NOMO-1 treated with dmso at 0.1 percent for 144 hours (cell line): ENCODE data around the gene FOXC2.

Experiments used
- DNase-seq: peaks from one replicate; lab custom pipeline; 2025; ENCODE audit not compliant: unreplicated experiment; lab: John Stamatoyannopoulos, UW

The FOXC2 gene

DNA sequence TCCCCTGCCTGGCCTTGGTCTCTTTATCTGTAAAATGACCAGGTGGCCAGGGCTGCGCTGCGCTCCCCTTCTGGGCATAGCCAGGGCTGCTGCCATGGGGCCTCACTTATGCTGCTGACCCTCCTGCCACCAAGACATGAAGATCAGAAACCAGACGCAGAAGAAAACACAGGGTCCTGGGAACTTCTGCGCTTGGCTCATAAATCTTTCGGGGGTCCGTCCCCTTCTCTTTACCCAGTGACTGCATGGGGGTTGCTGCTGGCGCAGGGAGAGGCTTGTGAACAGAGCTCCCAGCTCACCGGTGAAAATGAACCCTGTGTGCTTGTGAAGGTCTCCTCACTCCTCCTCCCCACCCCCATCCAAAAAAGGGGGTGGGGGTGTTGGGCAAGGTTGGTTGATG is 6.0 kb downstream of the FOXC2 start:
- no peak for DNase-seq

DNA sequence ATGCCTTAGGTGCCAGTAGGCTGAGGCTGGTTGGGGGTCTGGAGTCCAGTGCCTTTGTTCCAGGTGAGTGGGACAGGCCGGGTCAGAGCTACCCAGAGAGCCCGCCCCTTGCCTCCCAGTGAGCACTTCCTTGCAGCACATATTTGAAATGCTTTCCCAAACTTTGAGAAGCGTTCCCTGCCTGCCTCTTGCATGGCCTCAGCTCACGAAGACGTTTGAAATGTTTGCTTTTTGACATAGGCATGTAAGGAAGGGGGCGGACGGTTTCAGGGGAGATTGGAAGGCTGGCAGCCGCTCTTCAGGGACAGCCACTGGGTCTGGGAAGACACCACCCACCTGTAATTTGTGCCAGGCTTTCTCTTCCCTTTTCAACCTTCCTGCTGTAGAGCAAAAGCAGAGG is 6.6 kb downstream of the FOXC2 start:
- DNase-seq = no peak

DNA sequence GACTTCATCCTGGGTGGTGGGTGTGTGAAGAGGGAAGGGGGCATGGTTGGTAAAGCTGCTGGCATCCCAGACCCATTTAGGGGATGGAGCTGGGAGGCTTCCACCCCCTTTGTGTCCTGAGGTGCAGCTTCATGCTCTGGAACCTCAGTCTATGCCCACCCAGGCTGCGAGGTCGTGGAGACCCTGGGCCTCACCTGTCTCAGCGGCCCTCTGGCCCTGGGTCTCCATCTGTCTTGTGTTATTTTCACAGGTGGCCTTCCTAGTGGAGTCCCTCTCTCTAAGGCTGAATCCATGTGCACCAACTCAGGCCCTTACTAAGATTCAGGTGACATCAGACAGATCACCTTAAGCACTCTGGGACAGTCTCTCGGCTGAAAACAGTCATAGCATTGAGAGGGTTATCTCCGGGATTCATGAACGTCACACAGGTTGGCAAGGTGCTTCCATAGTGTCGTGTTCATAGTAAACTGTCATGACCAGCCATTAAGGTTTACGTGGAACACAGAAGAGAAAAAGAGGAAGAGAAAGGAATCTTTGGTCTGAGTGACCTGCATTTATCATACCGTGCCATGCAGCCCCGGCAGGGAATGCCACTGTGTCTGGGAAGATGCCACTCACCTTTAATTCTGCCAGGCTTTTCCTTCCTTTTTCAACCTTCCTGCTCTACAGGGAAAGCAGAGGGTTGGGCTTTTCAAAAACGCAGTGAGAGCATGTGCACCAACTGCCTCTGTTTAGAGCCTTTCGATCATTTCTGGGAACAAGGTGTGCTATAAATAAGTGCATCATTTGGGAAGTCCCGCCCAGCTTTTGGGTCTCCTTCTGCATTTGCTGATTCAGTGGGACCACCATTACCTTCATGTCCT is 7.2 kb downstream of the FOXC2 start:
- no peak for DNase-seq

DNA sequence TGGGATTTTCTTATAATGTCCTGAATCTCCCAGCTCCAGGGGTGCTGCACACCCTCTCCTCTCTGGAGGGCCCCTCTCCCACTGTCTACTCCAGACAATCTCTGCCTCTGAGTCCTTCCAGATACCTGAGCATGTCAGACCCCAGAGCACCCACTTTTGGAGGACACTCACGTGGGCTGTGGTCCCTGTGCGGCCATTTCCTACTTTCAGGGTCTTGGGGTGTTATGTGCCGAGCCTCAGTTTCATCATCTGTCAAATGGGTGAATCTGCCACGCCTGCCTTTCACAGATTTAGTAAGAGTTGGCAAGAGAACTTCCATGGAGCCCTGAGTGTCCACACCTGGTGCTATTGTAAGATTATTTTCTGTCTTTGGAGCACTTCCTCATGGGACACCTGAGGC is 8.0 kb downstream of the FOXC2 start:
- DNase-seq = no peak

DNA sequence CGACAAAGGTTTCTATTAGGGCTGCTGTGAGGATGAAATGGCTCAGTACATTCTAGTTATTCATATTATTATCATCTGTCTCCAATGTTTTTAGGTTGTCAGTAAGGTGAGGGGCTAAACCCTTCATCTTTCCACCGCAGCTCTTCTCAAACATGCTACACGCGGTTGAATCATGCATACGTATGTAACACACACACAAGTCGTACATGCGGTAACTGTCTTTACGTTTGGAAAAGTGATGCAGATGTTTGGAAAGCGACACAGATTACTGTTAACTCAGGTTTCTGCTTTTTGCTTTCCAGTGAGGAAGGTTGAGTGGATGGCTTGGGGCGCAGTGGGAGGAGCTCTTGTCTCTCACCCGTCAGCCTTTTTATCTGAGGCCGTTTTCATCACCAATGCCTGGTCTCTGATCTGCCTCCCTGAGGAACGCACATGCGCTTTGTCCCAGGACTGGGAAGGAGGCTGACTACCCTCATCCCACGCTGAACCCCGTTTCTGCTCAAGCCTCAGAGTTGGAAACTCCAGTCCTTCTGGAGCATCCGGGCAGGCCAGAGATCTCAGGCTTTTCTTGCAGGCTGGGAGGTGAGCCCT is 8.6 kb downstream of the FOXC2 start:
- DNase-seq = no peak

DNA sequence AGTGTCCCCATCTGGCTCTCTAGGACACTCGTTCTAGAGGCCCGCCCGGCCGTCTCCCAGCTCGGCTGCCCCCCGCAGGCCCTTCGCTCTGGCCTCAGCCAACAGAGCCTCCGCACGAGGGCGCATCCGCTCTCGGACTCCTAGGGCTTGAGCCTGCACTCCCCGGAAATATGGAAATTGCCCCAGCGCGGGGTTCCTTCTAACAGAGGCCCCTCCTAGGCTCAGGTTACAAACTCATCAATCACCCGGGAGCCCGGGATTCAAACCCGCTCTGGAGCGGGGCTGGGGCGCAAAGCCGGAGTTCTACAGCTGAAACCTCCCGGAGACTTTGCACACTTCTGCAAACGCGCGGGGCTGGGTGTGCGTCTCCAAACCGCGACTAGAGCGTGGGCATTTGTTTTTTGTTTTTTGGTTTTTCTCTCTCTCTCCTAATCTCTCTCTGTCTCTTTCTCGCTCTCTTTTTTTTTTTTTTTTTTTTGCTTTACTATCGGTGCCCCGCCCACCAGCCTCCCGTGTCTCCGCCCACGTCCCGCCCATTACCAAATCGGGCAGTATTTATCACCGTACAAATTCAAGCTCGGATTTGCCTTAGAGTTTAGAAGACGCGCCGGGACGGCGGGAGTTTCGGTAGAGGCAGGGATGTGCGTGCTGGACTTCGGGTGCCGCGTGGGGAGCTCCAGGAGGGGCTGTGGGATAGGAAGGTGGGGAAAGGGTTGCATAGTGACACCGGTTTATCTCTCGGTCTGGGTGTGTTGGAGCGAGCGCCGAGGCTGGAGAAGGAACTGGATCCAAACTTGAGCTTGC is 9.3 kb downstream of the FOXC2 start:
- DNase-seq = no peak

DNA sequence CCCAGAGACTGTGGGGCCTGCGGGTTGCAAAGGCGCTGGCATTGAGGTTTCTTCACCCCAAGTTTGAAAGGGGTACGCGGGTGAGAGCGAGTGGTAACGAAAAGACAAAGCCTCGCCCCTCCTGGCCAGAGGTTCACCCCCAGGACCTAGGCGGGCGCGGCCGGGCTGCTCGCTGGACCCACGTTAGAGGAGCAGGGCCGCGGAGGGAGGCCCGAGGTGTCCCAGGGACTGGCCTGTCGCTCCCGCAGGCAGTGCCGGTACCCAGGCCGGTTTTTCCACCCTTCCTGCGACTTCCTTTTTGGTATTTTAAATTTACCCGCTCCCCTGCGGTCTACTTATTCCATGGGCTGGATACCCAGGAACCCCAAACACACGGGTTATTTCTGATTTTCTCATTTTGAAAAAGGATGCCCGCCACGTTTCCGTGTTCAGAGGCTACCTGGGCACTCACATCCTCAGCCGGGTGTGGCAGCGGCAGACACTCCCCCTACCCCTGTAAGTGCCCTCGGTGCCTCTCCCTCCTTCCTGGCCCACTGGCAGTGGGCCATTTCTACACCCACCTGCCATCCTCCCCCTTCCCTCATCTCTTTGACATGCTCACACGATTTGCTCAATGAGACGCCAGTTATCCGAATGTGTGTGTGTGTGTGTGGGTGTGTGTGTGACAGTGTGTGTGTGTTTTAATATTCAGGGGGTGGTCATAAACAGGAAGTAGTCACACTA is 10.1 kb downstream of the FOXC2 start:
- DNase-seq = no peak

DNA sequence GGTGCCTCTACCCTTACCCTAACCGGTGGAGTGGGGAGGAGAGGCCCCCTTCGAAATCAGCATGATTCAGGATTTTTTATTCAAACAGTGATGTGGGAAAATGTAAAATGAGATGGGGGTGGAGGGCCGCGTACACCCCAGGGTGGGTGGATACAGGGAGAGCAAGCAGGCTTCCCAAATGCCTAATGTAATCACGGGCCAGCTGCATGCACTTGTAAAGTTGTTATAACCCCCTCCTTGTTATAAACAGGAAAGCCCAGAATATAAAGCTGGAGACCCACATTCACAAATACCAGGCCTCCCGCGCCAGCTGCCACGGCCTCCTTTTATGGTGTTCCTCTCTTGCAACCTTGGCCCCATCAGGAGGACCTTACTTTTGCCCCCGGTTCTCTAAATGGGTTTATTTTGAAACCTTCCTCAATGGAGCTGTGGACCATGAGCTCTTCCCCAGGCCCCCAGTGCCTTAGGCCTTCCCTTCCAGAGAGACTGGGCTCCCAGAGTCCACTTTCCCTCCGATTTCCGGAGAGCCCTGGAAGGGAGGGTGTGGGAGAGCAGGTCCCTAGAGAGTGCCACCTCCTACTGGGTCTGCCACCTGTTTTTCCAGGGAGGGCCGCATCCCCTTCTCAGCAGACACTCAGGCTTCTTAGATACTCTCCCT is 10.8 kb downstream of the FOXC2 start:
- no peak for DNase-seq

DNA sequence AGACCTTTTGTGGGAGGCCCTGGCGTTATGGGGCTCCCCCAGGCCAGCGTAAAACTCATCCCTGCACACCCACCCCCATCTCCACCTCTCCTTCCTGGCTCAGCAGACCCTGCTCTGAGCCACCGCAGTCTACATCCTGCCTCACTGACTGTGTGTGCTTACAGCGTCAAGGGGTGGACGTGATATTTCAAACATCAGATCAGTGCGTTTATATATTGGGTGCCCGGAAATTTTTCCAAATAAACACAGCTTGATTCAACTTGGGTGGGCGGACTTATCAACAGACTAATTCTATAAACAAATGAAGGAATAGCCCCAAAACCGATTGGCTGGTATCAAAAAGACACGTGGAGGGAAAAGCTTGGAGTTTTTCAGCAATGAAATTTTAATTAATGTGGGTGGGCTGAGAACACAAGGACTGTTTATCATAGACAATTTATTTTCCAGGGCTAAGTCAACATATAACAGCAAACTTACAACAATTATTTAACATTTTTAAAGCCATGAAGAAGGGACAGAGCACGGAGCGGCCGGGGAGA is 11.5 kb downstream of the FOXC2 start, which contains the start of gene FOXL1:
Gene FOXL1, plus strand, starts transcription at position 489 of the 539 bp plus-strand sequence. CDS start 175 bp downstream, outside the sequence.
- no peak for DNase-seq

DNA sequence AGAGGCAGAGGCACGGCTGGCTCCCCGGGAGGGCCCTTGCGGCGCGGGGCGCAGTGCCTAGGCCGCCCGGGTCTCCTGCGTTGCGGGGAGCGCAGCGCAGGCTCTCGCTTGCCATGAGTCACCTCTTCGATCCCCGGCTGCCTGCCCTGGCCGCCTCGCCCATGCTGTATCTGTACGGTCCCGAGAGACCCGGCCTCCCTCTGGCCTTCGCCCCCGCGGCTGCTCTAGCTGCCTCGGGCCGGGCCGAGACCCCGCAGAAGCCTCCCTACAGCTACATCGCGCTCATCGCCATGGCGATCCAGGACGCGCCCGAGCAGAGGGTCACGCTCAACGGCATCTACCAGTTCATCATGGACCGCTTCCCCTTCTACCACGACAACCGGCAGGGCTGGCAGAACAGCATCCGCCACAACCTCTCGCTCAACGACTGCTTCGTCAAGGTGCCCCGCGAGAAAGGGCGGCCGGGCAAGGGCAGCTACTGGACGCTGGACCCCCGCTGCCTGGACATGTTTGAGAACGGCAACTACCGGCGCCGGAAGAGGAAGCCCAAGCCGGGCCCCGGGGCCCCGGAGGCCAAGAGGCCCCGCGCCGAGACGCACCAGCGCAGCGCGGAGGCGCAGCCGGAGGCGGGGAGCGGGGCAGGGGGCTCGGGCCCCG is 12.1 kb downstream of the FOXC2 start:
- DNase-seq = no peak

DNA sequence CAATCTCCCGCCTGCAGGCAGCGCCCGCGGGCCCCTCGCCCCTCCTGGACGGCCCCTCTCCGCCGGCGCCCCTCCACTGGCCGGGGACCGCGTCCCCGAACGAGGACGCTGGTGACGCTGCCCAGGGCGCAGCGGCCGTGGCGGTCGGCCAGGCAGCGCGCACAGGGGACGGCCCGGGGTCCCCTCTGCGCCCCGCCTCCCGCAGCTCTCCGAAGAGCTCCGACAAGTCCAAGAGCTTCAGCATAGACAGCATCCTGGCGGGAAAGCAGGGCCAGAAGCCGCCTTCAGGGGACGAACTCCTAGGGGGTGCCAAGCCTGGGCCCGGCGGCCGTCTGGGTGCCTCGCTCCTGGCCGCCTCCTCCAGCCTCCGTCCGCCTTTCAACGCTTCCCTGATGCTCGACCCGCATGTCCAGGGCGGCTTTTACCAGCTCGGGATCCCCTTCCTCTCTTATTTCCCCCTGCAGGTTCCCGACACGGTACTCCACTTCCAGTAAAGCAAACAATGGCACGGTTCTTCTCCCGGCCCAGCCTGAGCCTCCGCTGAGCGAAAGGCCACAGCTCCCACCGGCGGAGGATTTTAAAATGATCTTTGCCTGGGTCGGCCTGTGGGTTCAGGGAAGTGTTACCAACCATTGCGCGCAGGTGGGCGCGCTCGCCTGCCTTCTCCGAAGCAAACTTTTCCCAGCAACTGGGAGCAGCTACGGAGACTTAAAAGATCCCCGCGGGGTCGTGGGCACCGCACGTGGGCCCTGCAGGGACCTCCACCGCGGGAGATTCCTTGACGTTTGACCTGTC is 12.8 kb downstream of the FOXC2 start:
- no peak for DNase-seq

DNA sequence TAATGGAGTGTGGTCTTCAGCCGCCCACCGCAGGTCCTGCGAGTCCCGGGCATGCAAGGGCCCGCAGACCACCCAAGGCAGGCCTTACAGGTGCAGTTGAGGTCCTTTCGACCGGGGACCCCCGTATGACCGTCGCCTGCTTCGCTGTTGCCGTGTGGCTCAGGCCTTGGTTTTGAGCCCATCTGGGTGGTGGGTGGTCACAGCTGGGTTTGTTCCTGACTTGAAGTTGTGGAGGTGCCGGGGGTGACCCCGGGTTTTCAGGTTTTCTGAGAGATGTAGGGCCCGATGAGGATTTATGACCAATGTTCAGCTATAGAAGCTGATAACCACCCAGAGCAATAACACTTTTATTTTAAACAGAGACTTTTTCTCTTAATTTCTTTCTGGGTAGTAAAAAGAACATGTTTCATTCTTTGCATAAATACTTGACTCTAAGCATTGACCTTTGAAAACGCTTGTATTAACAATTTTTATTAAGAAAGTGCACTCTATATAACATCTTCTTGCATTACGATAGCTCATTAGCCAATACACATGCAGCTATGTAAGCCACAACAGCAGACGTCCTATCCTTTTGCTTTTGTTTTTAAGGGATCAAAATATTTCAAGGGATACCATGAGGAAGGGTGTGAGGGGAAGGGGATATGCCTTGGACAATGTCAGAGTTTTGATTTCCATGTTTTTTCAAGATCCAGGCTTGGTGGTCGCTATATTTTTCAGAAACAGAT is 13.6 kb downstream of the FOXC2 start:
- DNase-seq = no peak

DNA sequence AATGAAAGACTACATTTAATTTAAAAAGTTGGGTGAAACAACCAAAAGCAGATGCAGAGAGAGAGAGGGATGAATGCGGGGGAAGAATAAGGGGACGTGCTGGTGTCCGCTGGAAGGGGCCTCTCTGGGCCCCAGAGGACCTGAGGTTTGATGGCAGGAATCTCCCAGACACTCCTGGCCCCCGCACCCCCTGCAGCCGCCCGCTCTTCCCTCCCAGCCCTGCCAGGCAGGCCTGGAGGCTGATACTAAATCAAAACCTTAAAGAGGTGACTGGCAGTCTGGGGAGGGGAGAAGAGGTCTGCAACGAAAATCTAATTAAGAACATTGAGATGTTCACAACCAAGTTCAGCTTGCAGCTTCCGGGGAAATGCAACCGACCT is 14.2 kb downstream of the FOXC2 start:
- no peak for DNase-seq

DNA sequence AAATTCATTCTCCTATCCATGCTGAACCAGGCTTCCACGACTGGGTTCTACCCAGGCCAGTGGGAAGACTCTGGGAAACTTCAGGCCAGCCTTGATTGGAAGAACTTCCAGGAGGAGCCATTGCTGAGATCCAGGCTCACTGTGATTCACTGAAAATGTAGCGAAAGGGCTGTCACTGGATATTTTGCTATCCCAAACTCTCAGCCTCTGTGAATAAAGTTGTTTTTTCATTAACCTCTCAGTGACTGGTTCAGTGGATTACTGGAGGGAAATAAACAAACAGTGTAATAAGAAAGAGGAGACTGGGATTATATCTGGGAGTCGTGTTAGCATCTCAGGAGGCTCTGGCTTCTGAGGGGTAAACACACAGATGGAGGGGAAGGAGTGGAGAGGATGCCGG is 14.8 kb downstream of the FOXC2 start:
- DNase-seq = no peak

DNA sequence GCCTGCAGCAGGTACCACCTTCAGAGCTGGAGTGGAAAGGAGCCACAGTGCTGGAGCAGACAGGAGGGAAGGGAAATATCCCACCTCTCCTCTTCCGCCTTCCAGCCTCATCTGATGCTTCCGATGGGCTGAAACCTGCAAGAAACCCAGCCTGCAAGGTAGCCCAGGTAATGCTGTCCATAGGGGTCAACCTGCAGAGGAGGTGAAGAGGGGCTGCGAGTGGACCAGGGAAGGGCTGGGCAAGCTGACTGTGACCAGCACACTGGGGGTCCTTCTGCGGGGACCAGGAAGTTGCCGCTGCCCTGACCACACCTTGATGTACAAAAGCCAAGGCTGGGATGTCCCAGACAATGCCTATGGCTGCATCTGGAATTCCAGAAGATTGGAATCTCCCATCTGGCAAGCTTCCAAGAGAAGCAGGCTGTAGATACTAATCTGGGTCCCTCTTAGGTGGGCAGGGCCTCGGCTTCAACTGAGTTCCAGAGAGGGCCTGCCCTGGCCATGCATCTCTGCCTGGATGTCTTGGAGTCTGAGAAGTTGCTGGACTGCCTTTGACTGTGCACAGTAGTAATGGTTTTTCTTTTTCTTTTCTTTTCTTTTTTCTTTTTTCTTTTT is 17.5 kb downstream of the FOXC2 start:
- no peak for DNase-seq

DNA sequence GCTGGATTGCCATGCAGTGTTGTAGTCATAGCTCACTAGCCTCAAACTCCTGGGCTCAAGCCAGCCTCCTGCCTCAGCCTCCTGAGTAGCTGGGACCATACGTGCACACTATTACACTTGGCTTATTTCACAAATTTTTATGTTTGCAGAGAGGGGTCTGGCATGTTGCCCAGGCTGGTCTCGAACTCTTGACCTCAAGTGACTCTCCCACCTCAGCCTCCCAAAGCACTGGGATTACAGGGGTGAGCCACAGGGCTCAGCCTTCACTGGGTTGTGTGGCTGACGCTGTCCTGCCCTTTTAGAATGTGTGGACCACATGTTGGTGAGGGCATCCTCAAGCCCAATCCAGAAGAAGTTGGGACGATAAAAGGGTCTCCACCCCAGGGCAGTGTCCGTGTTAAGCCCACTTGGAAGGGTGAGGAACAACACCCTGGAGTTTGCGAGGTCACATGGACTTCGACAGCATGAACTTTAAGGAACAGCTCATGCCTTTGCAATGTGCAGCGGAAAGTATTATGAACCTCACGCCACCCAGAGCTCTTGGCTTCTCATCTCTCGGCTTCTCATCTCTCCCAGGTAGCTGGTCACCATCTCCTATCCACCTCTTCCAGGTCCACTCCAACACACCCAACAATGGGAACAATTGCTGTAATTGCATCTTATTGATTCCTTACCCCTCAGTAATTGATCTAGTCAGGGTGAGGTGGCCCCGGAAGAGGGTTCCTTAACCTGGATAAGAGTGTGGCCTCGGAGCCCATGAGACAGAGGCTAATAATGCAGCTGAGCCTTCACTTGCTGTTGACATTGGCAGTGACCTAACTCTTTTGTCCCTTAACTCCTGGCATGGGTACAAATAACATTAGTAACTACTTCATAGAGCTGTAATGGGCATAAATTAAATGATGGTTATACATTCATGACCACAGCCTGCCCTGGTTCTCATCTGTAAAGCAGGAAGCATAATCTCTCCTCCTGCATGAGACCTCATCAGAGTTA is 18.4 kb downstream of the FOXC2 start:
- DNase-seq = no peak
